SK-N-SH treated with all-trans-retinoic acid at 6 μM for 48 hours (cell line): ENCODE results near the gene YPEL4.

Experiments used
- ATAC-seq: fragments of 200-7000 bp; cut with Tn5 transposase; 3 replicates; pipeline ENCODE4 v1.9.1; 2020; ENCODE audit warnings: mild to moderate bottlenecking, moderate library complexity
- ARNTL ChIP-seq: fragments of 450-650 bp; formaldehyde crosslinking; IDR thresholded peaks from 2 replicates; pipeline ENCODE4 v1.5.0; 2020; ENCODE audit warnings: low read depth, mild to moderate bottlenecking, moderate library complexity, borderline replicate concordance
- BACH2 ChIP-seq: fragments of 250-450 bp; sonication (Bioruptor Pico); IDR thresholded peaks from 2 replicates; pipeline ENCODE4 v1.9.0; 2021; ENCODE audit warnings: mild to moderate bottlenecking, borderline replicate concordance
- CSDC2 ChIP-seq: fragments of 250-450 bp; sonication (Bioruptor Pico); IDR thresholded peaks from 2 replicates; pipeline ENCODE4 v1.5.0; 2020; ENCODE audit warnings: mild to moderate bottlenecking, moderate library complexity
- GLIS3 ChIP-seq: fragments of 250-450 bp; sonication (Bioruptor Pico); IDR thresholded peaks from 2 replicates; pipeline ENCODE4 v1.5.0; 2020; ENCODE audit warnings: mild to moderate bottlenecking, moderate library complexity
- ISL1 ChIP-seq: fragments of 250-450 bp; sonication (Bioruptor Pico); IDR thresholded peaks from 2 replicates; pipeline ENCODE4 v2.1.2; 2022; ENCODE audit warnings: mild to moderate bottlenecking, moderate library complexity
- OSR1 ChIP-seq: fragments of 250-450 bp; sonication (Bioruptor Pico); IDR thresholded peaks from 2 replicates; pipeline ENCODE4 v1.8.0; 2022; ENCODE audit warnings: moderate library complexity, mild to moderate bottlenecking, inconsistent platforms
- RARB ChIP-seq: fragments of 250-450 bp; sonication (Bioruptor Pico); IDR thresholded peaks from 2 replicates; pipeline ENCODE4 v1.8.0; 2021; ENCODE audit warnings: mild to moderate bottlenecking, moderate library complexity
- SNAI2 ChIP-seq: fragments of 250-450 bp; sonication (Bioruptor Pico); IDR thresholded peaks from 2 replicates; pipeline ENCODE4 v1.5.0; 2020; ENCODE audit warnings: mild to moderate bottlenecking, moderate library complexity
- TCF4 ChIP-seq: fragments of 250-450 bp; sonication (Bioruptor Pico); IDR thresholded peaks from 2 replicates; pipeline ENCODE4 v1.8.0; 2021; ENCODE audit warnings: mild to moderate bottlenecking, moderate library complexity, borderline replicate concordance
- TOX ChIP-seq: fragments of 250-450 bp; sonication (Bioruptor Pico); IDR thresholded peaks from 2 replicates; pipeline ENCODE4 v1.8.0; 2021; ENCODE audit warnings: mild to moderate bottlenecking, moderate library complexity, borderline replicate concordance
- ZC3H10 ChIP-seq: fragments of 250-450 bp; sonication (Bioruptor Pico); IDR thresholded peaks from 2 replicates; pipeline ENCODE4 v1.5.1; 2021; ENCODE audit warnings: mild to moderate bottlenecking, moderate library complexity
- ZFP3 ChIP-seq: fragments of 250-450 bp; sonication (Bioruptor Pico); IDR thresholded peaks from 2 replicates; pipeline ENCODE4 v1.5.0; 2020; ENCODE audit warnings: mild to moderate bottlenecking, moderate library complexity
- ZNF70 ChIP-seq: fragments of 450-650 bp; formaldehyde crosslinking; IDR thresholded peaks from 2 replicates; pipeline ENCODE4 v1.5.0; 2020; ENCODE audit warnings: mild to moderate bottlenecking, moderate library complexity
- ZNF8 ChIP-seq: fragments of 450-650 bp; formaldehyde crosslinking; IDR thresholded peaks from 2 replicates; pipeline ENCODE4 v1.5.0; 2020; ENCODE audit warnings: mild to moderate bottlenecking, moderate library complexity
- TF ChIP-seq, protein P1 (sequence below): fragments of 250-450 bp; sonication (Bioruptor Pico); IDR thresholded peaks from 2 replicates; pipeline ENCODE4 v1.5.1; 2021; ENCODE audit warnings: mild to moderate bottlenecking, moderate library complexity
- TF ChIP-seq, protein P2 (sequence below): fragments of 250-450 bp; sonication (Bioruptor Pico); IDR thresholded peaks from 2 replicates; pipeline ENCODE4 v1.8.0; 2020; ENCODE audit warnings: mild to moderate bottlenecking, moderate library complexity, borderline replicate concordance
- TF ChIP-seq, protein P3 (sequence below): fragments of 250-450 bp; sonication (Bioruptor Pico); IDR thresholded peaks from 2 replicates; pipeline ENCODE4 v1.5.0; 2020; ENCODE audit warnings: mild to moderate bottlenecking, moderate library complexity
- TF ChIP-seq, protein P4 (sequence below): fragments of 250-450 bp; sonication (Bioruptor Pico); IDR thresholded peaks from 2 replicates; pipeline ENCODE4 v1.5.1; 2020; ENCODE audit warnings: low read depth, mild to moderate bottlenecking, moderate library complexity

YPEL4 gene

DNA sequence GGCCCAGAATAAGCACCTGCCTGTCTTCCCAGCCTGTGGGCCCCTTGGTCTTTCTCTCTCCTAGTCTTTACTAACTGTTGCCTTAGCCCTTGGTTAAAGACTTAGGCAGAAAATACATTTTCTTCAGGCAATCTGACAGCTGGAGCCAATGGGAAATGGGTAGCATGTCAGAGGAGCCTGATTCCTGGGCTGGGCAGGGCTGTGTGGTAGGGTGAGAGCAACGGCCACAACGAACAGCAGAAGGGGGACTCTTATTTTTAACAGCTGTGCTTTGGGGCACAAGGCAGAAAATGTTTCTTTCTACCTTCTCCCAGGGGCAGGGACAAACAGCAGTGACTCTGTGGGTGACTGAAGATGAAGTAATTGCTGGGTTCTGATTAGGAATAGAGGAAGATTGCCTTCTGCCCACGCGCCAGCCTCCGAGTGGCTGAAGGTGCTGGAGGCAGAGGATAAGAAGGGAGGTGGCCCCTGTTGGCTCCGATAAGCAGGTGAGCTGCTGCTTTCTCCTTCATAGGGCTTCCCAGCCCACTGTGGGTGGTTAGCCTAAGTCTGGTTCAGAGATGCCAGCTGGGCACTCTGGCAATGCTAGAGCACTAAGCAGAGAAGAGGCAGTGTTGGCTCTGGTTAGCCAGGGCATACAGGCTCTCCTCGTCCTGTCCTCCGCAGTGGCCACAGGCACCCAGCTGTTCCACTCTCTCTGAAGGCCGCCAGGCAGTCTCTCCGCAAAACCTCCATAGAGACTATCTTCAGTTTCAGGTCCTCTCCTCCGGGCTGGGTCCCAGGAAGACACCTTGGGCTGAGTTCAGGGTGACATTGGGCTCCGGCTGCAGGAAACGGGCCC is 1.5 kb downstream of the YPEL4 start:
- no peak for TF ChIP-seq TOX (CRISPR knock-in tag)
- TF ChIP-seq, protein P1, sequence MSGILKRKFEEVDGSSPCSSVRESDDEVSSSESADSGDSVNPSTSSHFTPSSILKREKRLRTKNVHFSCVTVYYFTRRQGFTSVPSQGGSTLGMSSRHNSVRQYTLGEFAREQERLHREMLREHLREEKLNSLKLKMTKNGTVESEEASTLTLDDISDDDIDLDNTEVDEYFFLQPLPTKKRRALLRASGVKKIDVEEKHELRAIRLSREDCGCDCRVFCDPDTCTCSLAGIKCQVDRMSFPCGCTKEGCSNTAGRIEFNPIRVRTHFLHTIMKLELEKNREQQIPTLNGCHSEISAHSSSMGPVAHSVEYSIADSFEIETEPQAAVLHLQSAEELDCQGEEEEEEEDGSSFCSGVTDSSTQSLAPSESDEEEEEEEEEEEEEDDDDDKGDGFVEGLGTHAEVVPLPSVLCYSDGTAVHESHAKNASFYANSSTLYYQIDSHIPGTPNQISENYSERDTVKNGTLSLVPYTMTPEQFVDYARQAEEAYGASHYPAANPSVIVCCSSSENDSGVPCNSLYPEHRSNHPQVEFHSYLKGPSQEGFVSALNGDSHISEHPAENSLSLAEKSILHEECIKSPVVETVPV = no peak
- TF ChIP-seq ZNF8 (CRISPR knock-in tag) = no peak
- no peak for TF ChIP-seq OSR1 (CRISPR knock-in tag)
- no peak for TF ChIP-seq SNAI2
- no peak for TF ChIP-seq ZC3H10 (CRISPR knock-in tag)
- no peak for TF ChIP-seq TCF4 (CRISPR knock-in tag)
- TF ChIP-seq ISL1 (CRISPR knock-in tag) = no peak
- no peak for TF ChIP-seq RARB (CRISPR knock-in tag)
- TF ChIP-seq, protein P2, sequence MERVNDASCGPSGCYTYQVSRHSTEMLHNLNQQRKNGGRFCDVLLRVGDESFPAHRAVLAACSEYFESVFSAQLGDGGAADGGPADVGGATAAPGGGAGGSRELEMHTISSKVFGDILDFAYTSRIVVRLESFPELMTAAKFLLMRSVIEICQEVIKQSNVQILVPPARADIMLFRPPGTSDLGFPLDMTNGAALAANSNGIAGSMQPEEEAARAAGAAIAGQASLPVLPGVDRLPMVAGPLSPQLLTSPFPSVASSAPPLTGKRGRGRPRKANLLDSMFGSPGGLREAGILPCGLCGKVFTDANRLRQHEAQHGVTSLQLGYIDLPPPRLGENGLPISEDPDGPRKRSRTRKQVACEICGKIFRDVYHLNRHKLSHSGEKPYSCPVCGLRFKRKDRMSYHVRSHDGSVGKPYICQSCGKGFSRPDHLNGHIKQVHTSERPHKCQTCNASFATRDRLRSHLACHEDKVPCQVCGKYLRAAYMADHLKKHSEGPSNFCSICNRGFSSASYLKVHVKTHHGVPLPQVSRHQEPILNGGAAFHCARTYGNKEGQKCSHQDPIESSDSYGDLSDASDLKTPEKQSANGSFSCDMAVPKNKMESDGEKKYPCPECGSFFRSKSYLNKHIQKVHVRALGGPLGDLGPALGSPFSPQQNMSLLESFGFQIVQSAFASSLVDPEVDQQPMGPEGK (CRISPR knock-in tag) = no peak
- no peak for TF ChIP-seq ZFP3 (CRISPR knock-in tag)
- TF ChIP-seq ARNTL = no peak
- TF ChIP-seq BACH2 = no peak
- ATAC-seq = peak; percentile 40

DNA sequence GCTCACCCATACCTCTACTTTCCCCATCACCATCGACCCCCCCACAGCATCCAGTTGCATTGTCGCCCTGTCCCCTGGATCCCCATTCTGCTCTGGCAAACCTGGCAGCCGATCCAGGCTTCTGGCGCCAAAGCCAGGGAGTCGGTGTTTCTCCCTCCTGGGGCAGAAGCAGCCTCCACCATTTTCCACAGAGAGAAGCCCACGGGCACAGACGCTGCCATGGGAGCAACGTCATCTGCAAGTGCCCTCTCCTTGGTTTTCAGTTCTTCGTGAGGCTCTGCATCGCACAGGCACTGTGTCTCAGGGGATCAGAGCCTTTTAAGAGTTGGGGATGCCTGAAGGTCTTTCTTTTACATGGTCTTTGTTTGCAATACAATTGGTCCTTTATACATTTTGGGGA is 2.3 kb downstream of the YPEL4 start:
- no peak for ATAC-seq
- TF ChIP-seq GLIS3 (peak; percentile 4; the same call in 1 of the 2 replicates), RARB (CRISPR knock-in tag) (no peak)
- TF ChIP-seq, all 23 proteins: peak for 1

DNA sequence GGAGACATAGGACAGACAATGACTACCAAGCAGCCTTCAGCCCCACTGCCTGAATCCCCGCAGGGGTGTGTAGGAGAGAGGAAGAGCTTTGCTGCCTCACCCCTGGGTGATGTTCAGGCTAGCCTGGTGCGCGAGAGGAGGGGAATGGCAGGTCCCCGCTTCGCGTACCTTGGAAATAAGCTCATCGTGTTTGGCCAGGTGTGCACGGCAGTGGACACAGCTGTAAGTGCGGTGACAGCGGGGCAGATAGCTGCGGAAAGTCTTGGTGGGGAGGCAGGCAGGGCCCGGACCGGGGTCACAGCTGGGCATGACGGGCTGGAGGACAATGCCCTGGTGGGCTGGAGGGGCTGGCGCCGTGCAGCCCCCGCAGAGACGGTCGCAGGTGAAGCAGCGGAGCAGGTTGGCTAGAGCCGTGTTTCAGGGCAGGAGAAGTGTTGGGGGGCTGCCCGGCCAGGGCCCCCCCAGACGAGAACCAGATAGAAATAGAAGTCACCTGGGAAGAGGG is 2.9 kb downstream of the YPEL4 start:
- ATAC-seq = no peak
- TF ChIP-seq GLIS3 = no peak
- TF ChIP-seq, protein P1 = no peak
- TF ChIP-seq SNAI2 = no peak
- TF ChIP-seq, protein P2 (CRISPR knock-in tag) = no peak
- TF ChIP-seq ZFP3 (CRISPR knock-in tag) = no peak
- no peak for TF ChIP-seq CSDC2 (CRISPR knock-in tag)
- TF ChIP-seq, protein P3, sequence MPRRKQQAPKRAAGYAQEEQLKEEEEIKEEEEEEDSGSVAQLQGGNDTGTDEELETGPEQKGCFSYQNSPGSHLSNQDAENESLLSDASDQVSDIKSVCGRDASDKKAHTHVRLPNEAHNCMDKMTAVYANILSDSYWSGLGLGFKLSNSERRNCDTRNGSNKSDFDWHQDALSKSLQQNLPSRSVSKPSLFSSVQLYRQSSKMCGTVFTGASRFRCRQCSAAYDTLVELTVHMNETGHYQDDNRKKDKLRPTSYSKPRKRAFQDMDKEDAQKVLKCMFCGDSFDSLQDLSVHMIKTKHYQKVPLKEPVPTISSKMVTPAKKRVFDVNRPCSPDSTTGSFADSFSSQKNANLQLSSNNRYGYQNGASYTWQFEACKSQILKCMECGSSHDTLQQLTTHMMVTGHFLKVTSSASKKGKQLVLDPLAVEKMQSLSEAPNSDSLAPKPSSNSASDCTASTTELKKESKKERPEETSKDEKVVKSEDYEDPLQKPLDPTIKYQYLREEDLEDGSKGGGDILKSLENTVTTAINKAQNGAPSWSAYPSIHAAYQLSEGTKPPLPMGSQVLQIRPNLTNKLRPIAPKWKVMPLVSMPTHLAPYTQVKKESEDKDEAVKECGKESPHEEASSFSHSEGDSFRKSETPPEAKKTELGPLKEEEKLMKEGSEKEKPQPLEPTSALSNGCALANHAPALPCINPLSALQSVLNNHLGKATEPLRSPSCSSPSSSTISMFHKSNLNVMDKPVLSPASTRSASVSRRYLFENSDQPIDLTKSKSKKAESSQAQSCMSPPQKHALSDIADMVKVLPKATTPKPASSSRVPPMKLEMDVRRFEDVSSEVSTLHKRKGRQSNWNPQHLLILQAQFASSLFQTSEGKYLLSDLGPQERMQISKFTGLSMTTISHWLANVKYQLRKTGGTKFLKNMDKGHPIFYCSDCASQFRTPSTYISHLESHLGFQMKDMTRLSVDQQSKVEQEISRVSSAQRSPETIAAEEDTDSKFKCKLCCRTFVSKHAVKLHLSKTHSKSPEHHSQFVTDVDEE = no peak
- no peak for TF ChIP-seq ZNF70 (CRISPR knock-in tag)
- TF ChIP-seq ISL1 (CRISPR knock-in tag) = no peak
- TF ChIP-seq, protein P4, sequence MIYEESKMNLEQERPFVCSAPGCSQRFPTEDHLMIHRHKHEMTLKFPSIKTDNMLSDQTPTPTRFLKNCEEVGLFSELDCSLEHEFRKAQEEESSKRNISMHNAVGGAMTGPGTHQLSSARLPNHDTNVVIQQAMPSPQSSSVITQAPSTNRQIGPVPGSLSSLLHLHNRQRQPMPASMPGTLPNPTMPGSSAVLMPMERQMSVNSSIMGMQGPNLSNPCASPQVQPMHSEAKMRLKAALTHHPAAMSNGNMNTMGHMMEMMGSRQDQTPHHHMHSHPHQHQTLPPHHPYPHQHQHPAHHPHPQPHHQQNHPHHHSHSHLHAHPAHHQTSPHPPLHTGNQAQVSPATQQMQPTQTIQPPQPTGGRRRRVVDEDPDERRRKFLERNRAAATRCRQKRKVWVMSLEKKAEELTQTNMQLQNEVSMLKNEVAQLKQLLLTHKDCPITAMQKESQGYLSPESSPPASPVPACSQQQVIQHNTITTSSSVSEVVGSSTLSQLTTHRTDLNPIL (CRISPR knock-in tag) = no peak
